Ishikawa (cell line): ENCODE results near the gene SH3BP5L.

Experiments
- CREB1 ChIP-seq: IDR thresholded peaks from 2 replicates; pipeline ENCODE4 v1.6.1; 2012; ENCODE audit warnings: low read depth
- MAX ChIP-seq: IDR thresholded peaks from 2 replicates; pipeline ENCODE4 v1.6.1; 2012
- NFIC ChIP-seq: IDR thresholded peaks from 2 replicates; pipeline ENCODE4 v1.6.1; 2012

DNA sequence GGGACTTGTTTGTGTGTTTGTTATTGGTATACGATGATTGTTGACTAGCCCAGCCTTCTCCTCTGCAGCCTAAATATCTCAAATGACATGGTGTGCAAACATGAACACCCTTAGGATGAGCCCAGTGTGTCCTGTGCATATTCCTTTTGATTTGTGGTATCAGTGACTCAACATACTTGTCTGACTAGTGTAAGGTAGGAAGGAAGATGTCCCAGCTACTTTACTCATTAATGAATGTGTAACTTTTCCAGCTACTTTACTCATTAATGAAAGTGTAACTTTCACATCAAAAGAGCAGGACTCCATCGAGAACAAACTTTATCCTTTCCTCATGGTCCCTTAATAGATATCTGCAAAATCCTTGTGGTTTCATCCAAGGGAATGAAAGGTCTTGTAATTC is 35.9 kb upstream of the SH3BP5L start:
- no peak for TF ChIP-seq NFIC
- TF ChIP-seq CREB1, result no peak
- TF ChIP-seq MAX, result no peak
